ENCODE measurements around the gene FAM200A.

The FAM200A gene

GRCh38 chr7:99497766-99498545, 54.0 kb downstream of the FAM200A start:
- no peak for DNase-seq (ENCODE audit: extremely low spot score)
- ChIA-PET CTCF (interaction anchor here (1.1 to 2.1 kb wide), 2 partner anchors 12 to 22 kb away, joined by 5 read pairs; no protein-coding TSS in a partner anchor), POLR2A (interaction anchor here (0.7 kb wide), 1 partner anchor 1390 kb away, joined by 3 read pairs; no protein-coding TSS in a partner anchor)
- TF ChIP-seq CTCF (IDR thresholded peaks at IDR 0.05; ENCODE audit: control extremely low read depth, extremely low read depth, low read depth, missing control alignments), result no peak

Data from GM10248 (cell line).